CD4-positive, alpha-beta memory T cell (primary cell): Measurements from ENCODE around the gene JMY. TPM values are rescaled to one million over a fixed set of nuclear protein-coding genes. Genes with fewer than 3 reads are reported as not detected.

ENCODE experiments used
- CTCF ChIA-PET: fragments of 350-600 bp; sonication (Branson Sonifier 250); formaldehyde crosslinking; loops from one replicate; lab custom pipeline; 2021; ENCODE audit warnings: inconsistent platforms; ENCODE audit not compliant: partially characterized antibody; lab: Charles Lee
- POLR2A ChIA-PET: fragments of 350-600 bp; sonication (Branson Sonifier 250); formaldehyde crosslinking; loops from one replicate; lab custom pipeline; 2021; ENCODE audit not compliant: partially characterized antibody; lab: Charles Lee
- DNase-seq, 5 donors: peaks; one replicate each; pipeline versions ENCODE4 v3.0.0 to v3.0.0-alpha.2; 2020 to 2022; ENCODE audit warnings: mixed read lengths in 1 of 5
- H3K27ac ChIP-seq: one replicate; pipeline ENCODE4 v1.7.0; 2013; ENCODE audit warnings: low read depth, low read length
- H3K27me3 ChIP-seq: 2 replicates; pipeline ENCODE4 v1.7.0; 2013; ENCODE audit warnings: mild to moderate bottlenecking, low read length, moderate library complexity; ENCODE audit not compliant: insufficient read depth
- H3K36me3 ChIP-seq: 2 replicates; pipeline ENCODE4 v1.7.0; 2013; ENCODE audit warnings: mild to moderate bottlenecking, low read length, moderate library complexity; ENCODE audit not compliant: insufficient read depth
- H3K4me1 ChIP-seq: 2 replicates; pipeline ENCODE4 v1.7.0; 2013; ENCODE audit warnings: mild to moderate bottlenecking, low read length, moderate library complexity; ENCODE audit not compliant: insufficient read depth
- H3K4me3 ChIP-seq, 2 donors: one replicate each; pipeline ENCODE4 v1.7.0; 2013; ENCODE audit warnings: low read length in 2 of 2, mild to moderate bottlenecking in 1 of 2
- H3K9me3 ChIP-seq, 2 donors: one replicate each; pipeline ENCODE4 v1.7.0; 2013; ENCODE audit warnings: low read length in 2 of 2, control low read depth in 1 of 2; ENCODE audit not compliant: control insufficient read depth in 1 of 2
- H3K27ac Mint-ChIP-seq, 7 donors: one replicate each; pipeline ENCODE4 v1.8.0; 2020 to 2021; ENCODE audit warnings: mixed read lengths in 7 of 7, mild to moderate bottlenecking in 6 of 7, inconsistent platforms in 3 of 7, moderate library complexity in 3 of 7
- H3K27me3 Mint-ChIP-seq, 2 donors: one replicate each; pipeline ENCODE4 v1.8.0; 2020 to 2021; ENCODE audit warnings: mixed read lengths in 2 of 2
- H3K36me3 Mint-ChIP-seq, 2 donors: one replicate each; pipeline ENCODE4 v1.8.0; 2020 to 2021; ENCODE audit warnings: mixed read lengths in 2 of 2, inconsistent platforms in 1 of 2, mild to moderate bottlenecking in 1 of 2
- H3K4me1 Mint-ChIP-seq, 4 donors: one replicate each; pipeline ENCODE4 v1.8.0; 2020 to 2021; ENCODE audit warnings: mixed read lengths in 4 of 4, mild to moderate bottlenecking in 1 of 4
- H3K4me3 Mint-ChIP-seq, 8 donors: one replicate each; pipeline ENCODE4 v1.8.0; 2020 to 2021; ENCODE audit warnings: mixed read lengths in 8 of 8, mild to moderate bottlenecking in 7 of 8, moderate library complexity in 6 of 8, inconsistent platforms in 3 of 8
- H3K9me3 Mint-ChIP-seq, 8 donors: one replicate each; pipeline ENCODE4 v1.8.0; 2020 to 2021; ENCODE audit warnings: mixed read lengths in 8 of 8, mild to moderate bottlenecking in 5 of 8, inconsistent platforms in 3 of 8, moderate library complexity in 1 of 8
- intact Hi-C: fragments of 100-400 bp; cut with micrococcal nuclease; formaldehyde crosslinking; loops from one replicate; pipeline ENCODE4 v1.15.1; 2023
- polyA plus RNA-seq, 2 donors: library from polyadenylated mRNA; unstranded; fragments of 300-500 nt; fragmentation: Illumina TruSeq; gene quantifications; one replicate each; pipeline ENCODE4 v1.2.3, GENCODE V29; 2021
- total RNA-seq, 2 experiments: library from RNA; stranded (reverse); gene quantifications; one replicate each; pipeline ENCODE4 v1.2.3, GENCODE V29; 2021

JMY gene
- total and polyA plus RNA-seq, 4 experiments from 2014 or later: 4.0 to 29.7 (median 15.6) TPM

DNA sequence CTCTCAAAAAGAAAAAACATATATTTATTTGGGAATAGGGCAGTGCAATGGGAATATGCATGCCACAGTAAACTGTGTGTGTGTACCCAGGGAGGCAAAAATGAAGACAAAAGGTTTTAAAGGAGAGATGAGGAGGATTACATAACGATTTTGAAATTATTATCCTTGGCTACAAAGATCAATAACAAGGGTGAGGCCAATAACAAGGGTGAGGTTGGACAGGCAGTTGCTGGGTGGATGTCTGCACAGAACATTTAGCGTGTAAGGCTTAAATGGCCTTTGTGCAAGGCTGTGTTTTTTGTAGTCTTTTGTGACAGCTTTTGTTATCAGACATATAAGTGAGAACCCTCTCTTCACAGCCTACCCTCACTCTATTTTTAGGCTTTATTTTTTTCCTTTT lies 114.0 kb downstream of the JMY start:
- Mint-ChIP-seq H3K4me3 (no peak overlapping the region), H3K4me1 (no peaks in the 10 kb centered on the region), H3K27me3 (peaks cover 0 to 1% of the 10 kb centered on the region in 2 donors), H3K36me3 (no peaks in the 10 kb centered on the region), H3K27ac (peak overlapping the region in 1 of 7 donors; percentile 38), H3K9me3 (peaks cover 0 to 3% (median 0%) of the 10 kb centered on the region in 8 donors)
- H3K27ac ChIP-seq: no peak overlapping the region
- no peak for DNase-seq
- no peaks in the 10 kb centered on the region for H3K36me3 ChIP-seq
- intact Hi-C loops: no loop called here
- ChIA-PET POLR2A (no interaction called here), CTCF (no interaction called here)
- H3K27me3 ChIP-seq: no peaks in the 10 kb centered on the region
- no peak overlapping the region for H3K4me3 ChIP-seq
- H3K9me3 ChIP-seq: no peaks in the 10 kb centered on the region
- no peaks in the 10 kb centered on the region for H3K4me1 ChIP-seq

DNA sequence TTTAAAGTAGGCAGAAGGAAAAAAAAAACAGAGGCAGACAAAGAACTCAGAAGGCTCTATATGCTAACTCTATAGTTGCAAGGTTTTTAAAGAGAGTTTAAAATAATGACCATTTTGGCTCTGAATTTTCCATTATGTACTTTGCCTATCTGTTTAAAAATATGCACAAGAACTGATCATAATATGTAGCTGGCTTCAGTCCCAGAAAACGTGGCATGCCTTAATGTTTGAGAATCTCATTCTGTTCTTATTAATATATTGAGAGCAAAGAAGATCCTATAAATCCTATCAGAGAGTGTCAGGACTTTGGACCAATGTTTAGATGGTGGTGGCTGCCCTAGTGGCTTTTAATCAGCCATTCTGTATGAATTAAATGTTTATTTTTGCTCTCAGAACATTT lies 121.5 kb downstream of the JMY start:
- intact Hi-C loops: no loop called here
- ChIA-PET POLR2A (no interaction called here), CTCF (no interaction called here)

More for the DNA sequence above, 121.5 kb downstream of the JMY start:
- H3K36me3 Mint-ChIP-seq: no peaks in the 10 kb centered on the region
- no peaks in the 10 kb centered on the region for H3K27me3 ChIP-seq
- H3K4me1 ChIP-seq: no peaks in the 10 kb centered on the region
- no peaks in the 10 kb centered on the region for H3K9me3 ChIP-seq
- H3K36me3 ChIP-seq: no peaks in the 10 kb centered on the region
- no peak for DNase-seq
- no peak overlapping the region for H3K4me3 ChIP-seq
- H3K27ac Mint-ChIP-seq: no peak overlapping the region
- H3K4me1 Mint-ChIP-seq: no peaks in the 10 kb centered on the region
- no peak overlapping the region for H3K27ac ChIP-seq
- no peak overlapping the region for H3K4me3 Mint-ChIP-seq
- H3K9me3 Mint-ChIP-seq: peaks cover 0 to 4% (median 1%) of the 10 kb centered on the region in 8 donors
- peaks cover 5 to 13% of the 10 kb centered on the region in 2 donors for H3K27me3 Mint-ChIP-seq

Other genes starting within 250 kb of the JMY start
- gene DMGDH, start 166.5 kb upstream of the JMY start, total RNA-seq: under 1 TPM in 1 of 2 experiments, not detected in 1; 0.49 TPM
- under 1 TPM in 1 of 2 donors, not detected in 1; 0.10 TPM for gene DMGDH, start 166.5 kb upstream of the JMY start, polyA plus RNA-seq
- gene BHMT2, start 166.4 kb upstream of the JMY start, total RNA-seq: not detected
- gene BHMT2, start 166.4 kb upstream of the JMY start, polyA plus RNA-seq: not detected
- not detected for gene BHMT, start 124.3 kb upstream of the JMY start, total RNA-seq
- gene BHMT, start 124.3 kb upstream of the JMY start, polyA plus RNA-seq: not detected